Measurements from ENCODE around the gene SUCLG2. TPM values are rescaled to one million over a fixed set of nuclear protein-coding genes. Genes with fewer than 3 reads are reported as not detected.

The SUCLG2 gene
- total RNA-seq, 4 donors from 2014 or later = 55.2 to 69.3 (median 63.4) TPM

GRCh38 chr3:67472674-67473201 lies 181.7 kb downstream of the SUCLG2 start:
- H3K4me1 ChIP-seq = no peaks in the 10 kb centered on the region
- intact Hi-C loops (cut with DNase I) = no loop called here
- no peaks in the 10 kb centered on the region for H3K9me3 ChIP-seq
- no peak overlapping the region for H3K4me3 ChIP-seq
- TF ChIP-seq EP300 (IDR thresholded peaks at IDR 0.05) (no peak), POLR2A (IDR thresholded peaks at IDR 0.05; ENCODE audit: low read depth) (no peak), CTCF (IDR thresholded peaks at IDR 0.05) (no peak), POLR2AphosphoS5 (IDR thresholded peaks at IDR 0.05) (no peak)
- H3K27me3 ChIP-seq = no peaks in the 10 kb centered on the region
- peaks cover 0 to 15% (median 0%) of the 10 kb centered on the region in 4 donors for H3K36me3 ChIP-seq
- no peak overlapping the region for H3K27ac ChIP-seq (replicated peaks in 1 of 4)
- WGBS = 97% methylated on average over 2 of the region's 2 CpGs
- no peak for DNase-seq (ENCODE audit: extremely low spot score)

GRCh38 chr3:67470207-67470606 lies 184.2 kb downstream of the SUCLG2 start:
- no peaks in the 10 kb centered on the region for H3K4me1 ChIP-seq
- TF ChIP-seq POLR2AphosphoS5 (IDR thresholded peaks at IDR 0.05) (no peak), EP300 (IDR thresholded peaks at IDR 0.05) (no peak), CTCF (IDR thresholded peaks at IDR 0.05) (no peak), POLR2A (IDR thresholded peaks at IDR 0.05; ENCODE audit: low read depth) (no peak)
- peaks cover 0 to 17% (median 0%) of the 10 kb centered on the region in 4 donors for H3K36me3 ChIP-seq
- no peak overlapping the region for H3K4me3 ChIP-seq
- intact Hi-C loops (cut with DNase I) = no loop called here
- no peak for DNase-seq (ENCODE audit: extremely low spot score)
- no peaks in the 10 kb centered on the region for H3K9me3 ChIP-seq
- H3K27ac ChIP-seq (replicated peaks in 1 of 4) = no peak overlapping the region
- 100% methylated on average over 1 of the region's 1 CpG for WGBS
- H3K27me3 ChIP-seq = no peaks in the 10 kb centered on the region

- DNase-seq (ENCODE audit: extremely low spot score) = no peak
- TF ChIP-seq POLR2A (IDR thresholded peaks at IDR 0.05; ENCODE audit: low read depth) (no peak), CTCF (IDR thresholded peaks at IDR 0.05) (no peak), POLR2AphosphoS5 (IDR thresholded peaks at IDR 0.05) (no peak), EP300 (IDR thresholded peaks at IDR 0.05) (no peak)
- H3K4me1 ChIP-seq = no peaks in the 10 kb centered on the region
- 76% methylated on average over 4 of the region's 4 CpGs for WGBS
- no peak overlapping the region for H3K27ac ChIP-seq (replicated peaks in 1 of 4)
- H3K4me3 ChIP-seq = no peak overlapping the region
- H3K36me3 ChIP-seq = peaks cover 0 to 10% (median 0%) of the 10 kb centered on the region in 4 donors
- no peaks in the 10 kb centered on the region for H3K27me3 ChIP-seq
- H3K9me3 ChIP-seq = no peaks in the 10 kb centered on the region
- intact Hi-C loops (cut with DNase I) = no loop called here
Observed at GRCh38 chr3:67468511-67468910, 185.9 kb downstream of the SUCLG2 start.

- no peaks in the 10 kb centered on the region for H3K27me3 ChIP-seq
- peaks cover 0 to 9% (median 0%) of the 10 kb centered on the region in 4 donors for H3K36me3 ChIP-seq
Observed at GRCh38 chr3:67463656-67464055, 190.8 kb downstream of the SUCLG2 start.

More at GRCh38 chr3:67463656-67464055, 190.8 kb downstream of the SUCLG2 start:
- no peak for DNase-seq (ENCODE audit: extremely low spot score)
- no peak for TF ChIP-seq CTCF (IDR thresholded peaks at IDR 0.05)
- TF ChIP-seq POLR2A (IDR thresholded peaks at IDR 0.05; ENCODE audit: low read depth) = no peak
- intact Hi-C loops (cut with DNase I) = no loop called here
- WGBS = 68% methylated on average over 2 of the region's 2 CpGs
- Histone ChIP-seq H3K27ac (replicated peaks in 1 of 4) (no peak overlapping the region), H3K4me1 (peaks cover 0 to 2% (median 0%) of the 10 kb centered on the region in 4 donors), H3K9me3 (no peaks in the 10 kb centered on the region), H3K4me3 (no peak overlapping the region)
